IgD-negative memory B cell (primary cell): ENCODE data around the gene LPAR3. TPM values are rescaled to one million over a fixed set of nuclear protein-coding genes. Genes with fewer than 3 reads are reported as not detected.
"Not testable (repeated sequence)": the region's sequence is repeated elsewhere in the genome, so short reads cannot be mapped to it uniquely, and the experiment has no call there.

ENCODE experiments used
- H3K27ac Mint-ChIP-seq, 3 donors: one replicate each; pipeline ENCODE4 v1.8.0; 2020 to 2022; ENCODE audit warnings: mild to moderate bottlenecking in 3 of 3, mixed read lengths in 3 of 3, moderate library complexity in 1 of 3
- H3K27me3 Mint-ChIP-seq: one replicate; pipeline ENCODE4 v1.8.0; 2021; ENCODE audit warnings: mixed read lengths
- H3K36me3 Mint-ChIP-seq: one replicate; pipeline ENCODE4 v1.8.0; 2020; ENCODE audit warnings: mild to moderate bottlenecking, mixed read lengths
- H3K4me1 Mint-ChIP-seq, 3 donors: one replicate each; pipeline ENCODE4 v1.8.0; 2020 to 2022; ENCODE audit warnings: mixed read lengths in 3 of 3, mild to moderate bottlenecking in 1 of 3
- H3K4me3 Mint-ChIP-seq, 4 donors: one replicate each; pipeline ENCODE4 v1.8.0; 2020 to 2022; ENCODE audit warnings: mild to moderate bottlenecking in 4 of 4, mixed read lengths in 4 of 4, moderate library complexity in 3 of 4
- H3K9me3 Mint-ChIP-seq, 3 donors: one replicate each; pipeline ENCODE4 v1.8.0; 2020 to 2021; ENCODE audit warnings: mixed read lengths in 3 of 3, mild to moderate bottlenecking in 1 of 3
- polyA plus RNA-seq: library from polyadenylated mRNA; unstranded; fragments of 300-500 nt; fragmentation: Illumina TruSeq; gene quantifications from one replicate; pipeline ENCODE4 v1.2.3, GENCODE V29; 2021

LPAR3 gene
- polyA plus RNA-seq, 1 donor from 2014 or later, result not detected

DNA sequence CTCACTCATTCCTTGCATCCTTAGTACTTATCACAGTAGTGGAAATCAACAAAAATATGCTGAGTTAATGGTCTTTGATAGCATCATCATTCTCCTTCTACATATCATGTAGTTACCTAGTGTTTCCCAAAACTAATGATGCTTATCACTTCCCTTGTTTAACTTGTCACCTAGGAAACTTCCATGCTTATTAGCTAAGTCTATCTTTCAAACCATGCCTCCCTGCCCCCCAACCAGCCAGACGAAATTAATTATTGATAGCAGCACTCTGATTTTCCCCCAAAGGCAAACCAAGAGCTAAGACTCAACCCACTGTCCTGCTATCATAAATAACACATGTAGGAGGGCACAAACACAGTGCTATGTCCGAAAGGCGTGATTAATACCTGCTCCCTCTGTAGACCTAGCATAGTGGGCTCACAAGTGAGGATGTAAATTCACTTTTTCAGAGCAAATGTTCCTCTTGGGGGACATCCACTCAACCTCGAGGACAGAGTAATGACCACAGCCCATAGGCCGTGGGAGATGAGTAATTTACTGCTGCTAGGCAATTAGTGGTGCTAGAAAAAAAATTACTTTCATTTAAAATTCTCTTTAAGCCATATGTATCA lies 25.8 kb upstream of the LPAR3 start:
- Mint-ChIP-seq H3K4me1 (peaks cover 0 to 3% (median 2%) of the 10 kb centered on the region in 3 donors), H3K27me3 (no peaks in the 10 kb centered on the region), H3K36me3 (no peaks in the 10 kb centered on the region), H3K9me3 (no peaks in the 10 kb centered on the region), H3K27ac (peak overlapping the region in 1 of 3 donors; percentile 54), H3K4me3 (no peak overlapping the region)

- H3K4me3 Mint-ChIP-seq, result no peak overlapping the region
- H3K4me1 Mint-ChIP-seq, result peaks cover 0 to 3% (median 0%) of the 10 kb centered on the region in 3 donors
- no peaks in the 10 kb centered on the region for H3K27me3 Mint-ChIP-seq
- no peaks in the 10 kb centered on the region for H3K9me3 Mint-ChIP-seq
- H3K27ac Mint-ChIP-seq, result no peak overlapping the region
- no peaks in the 10 kb centered on the region for H3K36me3 Mint-ChIP-seq
Measured at GRCh38 chr1:84916897-84917296, 23.9 kb upstream of the LPAR3 start.

DNA sequence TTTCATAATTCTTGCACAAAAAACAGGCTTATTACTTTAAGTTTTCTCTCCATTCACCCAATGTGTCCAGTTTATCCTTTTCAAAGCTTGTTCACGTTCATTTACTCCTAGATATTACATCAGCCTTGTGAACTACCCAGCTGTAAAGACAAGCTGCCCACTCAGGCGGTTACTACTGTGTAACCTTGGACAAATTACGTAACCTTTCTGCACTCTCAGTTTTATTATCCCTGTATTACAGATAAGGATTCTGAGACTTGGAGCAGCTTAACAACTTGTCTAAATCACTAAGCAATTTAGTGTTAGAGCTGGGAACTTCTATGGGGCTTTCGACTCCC lies 20.5 kb upstream of the LPAR3 start:
- no peak overlapping the region for H3K27ac Mint-ChIP-seq
- no peak overlapping the region for H3K4me3 Mint-ChIP-seq
- peaks cover 0 to 7% (median 4%) of the 10 kb centered on the region in 3 donors for H3K9me3 Mint-ChIP-seq

GRCh38 chr1:84912726-84913554 lies 19.9 kb upstream of the LPAR3 start:
- no peak overlapping the region for H3K27ac Mint-ChIP-seq
- H3K36me3 Mint-ChIP-seq, result peaks cover 1% of the 10 kb centered on the region
- peaks cover 4% of the 10 kb centered on the region for H3K27me3 Mint-ChIP-seq
- H3K4me3 Mint-ChIP-seq, result no peak overlapping the region
- H3K4me1 Mint-ChIP-seq, result no peaks in the 10 kb centered on the region
- H3K9me3 Mint-ChIP-seq, result peaks cover 0 to 8% (median 4%) of the 10 kb centered on the region in 3 donors

More for the DNA sequence above, 20.5 kb upstream of the LPAR3 start:
- peaks cover 4% of the 10 kb centered on the region for H3K27me3 Mint-ChIP-seq
- peaks cover 1% of the 10 kb centered on the region for H3K36me3 Mint-ChIP-seq
- H3K4me1 Mint-ChIP-seq, result no peaks in the 10 kb centered on the region

- not testable (repeated sequence) for H3K4me1 Mint-ChIP-seq, H3K4me3 Mint-ChIP-seq, H3K36me3 Mint-ChIP-seq, H3K9me3 Mint-ChIP-seq, H3K27ac Mint-ChIP-seq, H3K27me3 Mint-ChIP-seq
Measured at GRCh38 chr1:84908746-84909464, 15.9 kb upstream of the LPAR3 start.

GRCh38 chr1:84907095-84907827 lies 14.3 kb upstream of the LPAR3 start:
- Mint-ChIP-seq H3K27ac (no peak overlapping the region), H3K9me3 (peaks cover 4 to 11% (median 6%) of the 10 kb centered on the region in 3 donors), H3K27me3 (peaks cover 4% of the 10 kb centered on the region), H3K4me1 (no peaks in the 10 kb centered on the region), H3K4me3 (no peak overlapping the region), H3K36me3 (peaks cover 5% of the 10 kb centered on the region)

DNA sequence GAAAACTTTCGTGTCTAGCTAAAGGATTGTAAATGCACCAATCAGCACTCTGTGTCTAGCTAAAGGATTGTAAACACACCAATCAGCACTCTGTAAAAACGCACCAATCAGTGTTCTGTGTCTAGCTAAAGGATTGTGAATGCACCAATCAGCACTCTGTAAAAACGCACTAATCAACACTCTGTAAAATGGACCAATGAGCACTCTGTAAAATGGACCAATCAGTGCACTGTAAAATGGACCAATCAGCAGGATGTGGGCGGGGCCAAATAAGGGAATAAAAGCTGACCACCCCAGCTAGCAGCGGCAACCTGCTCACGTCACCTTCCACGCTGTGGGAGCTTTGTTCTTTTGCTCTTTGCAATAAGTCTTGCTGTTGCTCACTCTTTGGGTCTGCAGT lies 9.7 kb upstream of the LPAR3 start:
- not testable (repeated sequence) for H3K36me3 Mint-ChIP-seq, H3K4me3 Mint-ChIP-seq, H3K4me1 Mint-ChIP-seq, H3K27me3 Mint-ChIP-seq, H3K9me3 Mint-ChIP-seq
- H3K27ac Mint-ChIP-seq, result peak overlapping the region in 1 of 3 donors; percentile 36

- Mint-ChIP-seq H3K9me3 (peaks cover 0 to 8% (median 2%) of the 10 kb centered on the region in 3 donors), H3K4me3 (no peak overlapping the region), H3K4me1 (no peaks in the 10 kb centered on the region), H3K27ac (no peak overlapping the region), H3K36me3 (peaks cover 7% of the 10 kb centered on the region), H3K27me3 (peaks cover 12% of the 10 kb centered on the region)
Measured at GRCh38 chr1:84899969-84900368, 7.0 kb upstream of the LPAR3 start.

GRCh38 chr1:84896279-84896678 lies 3.3 kb upstream of the LPAR3 start:
- Mint-ChIP-seq H3K4me3 (no peak overlapping the region), H3K27ac (no peak overlapping the region), H3K4me1 (peaks cover 5 to 12% (median 6%) of the 10 kb centered on the region in 3 donors), H3K27me3 (peaks cover 37% of the 10 kb centered on the region), H3K36me3 (peaks cover 4% of the 10 kb centered on the region), H3K9me3 (peaks cover 0 to 3% (median 0%) of the 10 kb centered on the region in 3 donors)

GRCh38 chr1:84890566-84890965 lies 2.4 kb downstream of the LPAR3 start:
- Mint-ChIP-seq H3K27me3 (peaks cover 30% of the 10 kb centered on the region), H3K9me3 (no peaks in the 10 kb centered on the region), H3K36me3 (no peaks in the 10 kb centered on the region), H3K4me3 (no peak overlapping the region), H3K27ac (no peak overlapping the region), H3K4me1 (peaks cover 5 to 12% (median 6%) of the 10 kb centered on the region in 3 donors)

DNA sequence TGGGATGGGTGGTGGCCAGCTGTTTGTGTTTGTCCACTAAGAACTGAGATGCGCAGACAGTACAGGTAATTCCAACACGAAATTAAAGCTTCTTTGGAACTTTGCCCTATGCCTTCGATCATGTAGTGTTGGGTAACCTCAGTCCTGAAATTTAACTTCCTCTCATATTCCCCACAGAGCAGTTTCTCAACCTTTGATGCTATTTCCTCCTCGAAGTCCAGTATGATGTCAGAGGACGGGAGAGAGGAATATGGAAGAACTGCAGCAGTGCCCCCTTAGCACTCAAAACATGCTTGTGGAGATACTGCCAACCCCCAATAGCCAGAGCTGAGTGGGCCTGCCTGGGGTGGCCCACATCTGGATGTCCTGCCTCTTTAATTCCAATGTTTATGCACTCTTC lies 3.6 kb downstream of the LPAR3 start:
- peaks cover 22% of the 10 kb centered on the region for H3K27me3 Mint-ChIP-seq
- H3K9me3 Mint-ChIP-seq, result no peaks in the 10 kb centered on the region
- H3K36me3 Mint-ChIP-seq, result no peaks in the 10 kb centered on the region
- H3K27ac Mint-ChIP-seq, result no peak overlapping the region
- H3K4me3 Mint-ChIP-seq, result no peak overlapping the region
- H3K4me1 Mint-ChIP-seq, result peaks cover 5 to 12% (median 6%) of the 10 kb centered on the region in 3 donors

GRCh38 chr1:84888753-84889152 lies 4.3 kb downstream of the LPAR3 start:
- Mint-ChIP-seq H3K4me3 (no peak overlapping the region), H3K4me1 (peaks cover 3 to 8% (median 6%) of the 10 kb centered on the region in 3 donors), H3K9me3 (no peaks in the 10 kb centered on the region), H3K27ac (peak overlapping the region in 2 of 3 donors; percentile 11 to 15), H3K27me3 (peaks cover 16% of the 10 kb centered on the region), H3K36me3 (no peaks in the 10 kb centered on the region)

DNA sequence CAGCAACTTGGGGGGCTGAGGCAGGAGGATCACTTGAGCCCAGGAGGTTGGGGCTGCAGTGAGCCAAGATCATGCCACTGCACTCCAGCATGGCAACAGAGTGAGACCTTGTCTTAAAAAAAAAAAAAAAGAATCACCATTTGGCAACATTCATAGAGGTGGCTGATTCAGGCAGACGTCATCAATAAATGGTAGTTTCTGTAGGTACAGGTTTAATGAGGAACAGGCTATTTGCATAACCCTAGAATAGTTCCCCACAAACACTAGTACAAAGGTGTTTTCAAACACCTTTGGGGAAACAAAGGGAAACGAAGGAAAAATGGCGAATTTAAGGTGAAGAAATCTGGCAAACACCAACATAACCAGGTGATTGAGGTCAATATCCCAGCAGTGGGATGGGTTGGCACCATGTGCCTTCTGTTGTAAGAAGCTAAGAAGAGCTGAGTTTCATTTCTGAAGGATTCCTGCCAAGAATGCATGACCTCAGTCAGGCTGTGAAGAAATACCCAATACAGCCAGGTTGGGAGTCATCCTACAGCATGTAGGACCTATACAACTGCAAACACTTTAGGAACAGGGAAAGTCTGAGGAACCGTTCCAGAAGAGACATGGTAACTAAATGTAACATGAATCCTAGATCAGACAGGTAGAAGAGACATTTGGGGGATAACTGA lies 5.6 kb downstream of the LPAR3 start:
- Mint-ChIP-seq H3K36me3 (no peaks in the 10 kb centered on the region), H3K27me3 (peaks cover 11% of the 10 kb centered on the region), H3K27ac (no peak overlapping the region), H3K4me3 (no peak overlapping the region), H3K4me1 (peaks cover 0 to 3% (median under 1%) of the 10 kb centered on the region in 3 donors), H3K9me3 (no peaks in the 10 kb centered on the region)

- Mint-ChIP-seq H3K4me1 (no peaks in the 10 kb centered on the region), H3K4me3 (no peak overlapping the region), H3K36me3 (peaks cover 4% of the 10 kb centered on the region), H3K9me3 (peaks cover 0 to 2% (median 2%) of the 10 kb centered on the region in 3 donors), H3K27me3 (peaks cover 7% of the 10 kb centered on the region), H3K27ac (no peak overlapping the region)
Measured at GRCh38 chr1:84885469-84885868, 7.5 kb downstream of the LPAR3 start.
